Mesenchymal stem cell (in vitro differentiated cells and primary cell): Measurements from ENCODE around the gene PDE3B.

Source experiments
- DNase-seq: peaks from one replicate; pipeline ENCODE4 v3.0.0-alpha.2; 2013
- H2AFZ ChIP-seq: one replicate; pipeline ENCODE4 v1.6.1; 2013; ENCODE audit warnings: low read depth, mild to moderate bottlenecking, control low read depth, inconsistent platforms, low read length, moderate library complexity
- H2AK5ac ChIP-seq: 2 replicates; pipeline ENCODE4 v1.6.1; 2013; ENCODE audit warnings: low read length, moderate library complexity, mild to moderate bottlenecking, inconsistent platforms; ENCODE audit not compliant: severe bottlenecking
- H2BK120ac ChIP-seq: one replicate; pipeline ENCODE4 v1.6.1; 2013; ENCODE audit warnings: low read depth, mild to moderate bottlenecking, inconsistent platforms, low read length, moderate library complexity
- H2BK12ac ChIP-seq, 2 experiments: one replicate each; pipeline ENCODE4 v1.6.1; 2013; ENCODE audit warnings: inconsistent platforms in 2 of 2, low read length in 2 of 2, mild to moderate bottlenecking in 2 of 2, moderate library complexity in 2 of 2, control low read depth in 1 of 2
- H2BK15ac ChIP-seq: one replicate; pipeline ENCODE4 v1.6.1; 2013; ENCODE audit warnings: mild to moderate bottlenecking, low read depth, inconsistent platforms; ENCODE audit not compliant: poor library complexity, severe bottlenecking
- H2BK5ac ChIP-seq: 2 replicates; pipeline ENCODE4 v1.6.1; 2013; ENCODE audit warnings: low read depth, mild to moderate bottlenecking, low read length, control low read depth, inconsistent platforms; ENCODE audit not compliant: poor library complexity, severe bottlenecking
- H3K14ac ChIP-seq, 2 experiments: one replicate each; pipeline ENCODE4 v1.6.1; 2013; ENCODE audit warnings: inconsistent platforms in 2 of 2, low read length in 2 of 2, control low read depth in 1 of 2, mild to moderate bottlenecking in 1 of 2, moderate library complexity in 1 of 2
- H3K18ac ChIP-seq, 2 experiments: one replicate each; pipeline ENCODE4 v1.6.1; 2013; ENCODE audit warnings: inconsistent platforms in 2 of 2, low read length in 2 of 2, control low read depth in 1 of 2, low read depth in 1 of 2, mild to moderate bottlenecking in 1 of 2
- H3K23ac ChIP-seq, 2 experiments: one replicate each; pipeline ENCODE4 v1.6.1; 2013; ENCODE audit warnings: inconsistent platforms in 2 of 2, low read length in 2 of 2, mild to moderate bottlenecking in 2 of 2, moderate library complexity in 2 of 2, control low read depth in 1 of 2
- H3K27ac ChIP-seq: 2 replicates; pipeline ENCODE4 v1.5.1; 2013; ENCODE audit warnings: mild to moderate bottlenecking, moderate library complexity, low read length, control low read depth, inconsistent platforms; ENCODE audit not compliant: poor library complexity, severe bottlenecking
- H3K27me3 ChIP-seq, 2 experiments: 2 replicates each; pipeline versions ENCODE4 v1.6.1 to v1.7.0; 2013; ENCODE audit warnings: low read length in 2 of 2, mild to moderate bottlenecking in 2 of 2, moderate library complexity in 2 of 2, control low read depth in 1 of 2, inconsistent platforms in 1 of 2; ENCODE audit not compliant: control insufficient read depth in 1 of 2, insufficient read depth in 1 of 2
- H3K36me3 ChIP-seq, 2 experiments: 2 replicates each; pipeline versions ENCODE4 v1.6.1 to v1.7.0; 2013; ENCODE audit warnings: low read length in 2 of 2, control low read depth in 1 of 2, inconsistent platforms in 1 of 2, low read depth in 1 of 2, mild to moderate bottlenecking in 1 of 2; ENCODE audit not compliant: insufficient read depth in 2 of 2, control insufficient read depth in 1 of 2
- H3K4ac ChIP-seq, 2 experiments: one replicate each; pipeline ENCODE4 v1.6.1; 2013; ENCODE audit warnings: inconsistent platforms in 2 of 2, low read length in 2 of 2, mild to moderate bottlenecking in 2 of 2, moderate library complexity in 2 of 2, control low read depth in 1 of 2, low read depth in 1 of 2
- H3K4me1 ChIP-seq: 2 replicates; pipeline ENCODE4 v1.6.1; 2013; ENCODE audit warnings: low read depth, low read length, control low read depth; ENCODE audit not compliant: control insufficient read depth, insufficient read depth
- H3K4me2 ChIP-seq: 2 replicates; pipeline ENCODE4 v1.6.1; 2013; ENCODE audit warnings: low read length, mild to moderate bottlenecking, inconsistent platforms; ENCODE audit not compliant: poor library complexity, severe bottlenecking
- H3K4me3 ChIP-seq, 2 experiments: 2 replicates each; pipeline versions ENCODE4 v1.5.1 to v1.7.0; 2013; ENCODE audit warnings: low read length in 2 of 2, mild to moderate bottlenecking in 2 of 2, control low read depth in 1 of 2, low read depth in 1 of 2; ENCODE audit not compliant: insufficient read depth in 1 of 2
- H3K79me1 ChIP-seq: replicated peaks from 2 replicates; pipeline ENCODE4 v1.6.1; 2013; ENCODE audit warnings: mild to moderate bottlenecking, control low read depth, low read length, inconsistent platforms; ENCODE audit not compliant: poor library complexity, severe bottlenecking
- H3K9ac ChIP-seq: 2 replicates; pipeline ENCODE4 v1.7.0; 2013; ENCODE audit warnings: mild to moderate bottlenecking, low read length, moderate library complexity
- H3K9me3 ChIP-seq: 2 replicates; pipeline ENCODE4 v1.7.0; 2013; ENCODE audit warnings: mild to moderate bottlenecking, low read length; ENCODE audit not compliant: control insufficient read depth
- H4K8ac ChIP-seq: one replicate; pipeline ENCODE4 v1.6.1; 2013; ENCODE audit warnings: inconsistent platforms, mild to moderate bottlenecking, low read length, moderate library complexity
- H4K91ac ChIP-seq: one replicate; pipeline ENCODE4 v1.6.1; 2013; ENCODE audit warnings: mild to moderate bottlenecking, low read length, inconsistent platforms
- WGBS: methylation state at CpG from one replicate; pipeline ENCODE4 v1.1.7; 2013; ENCODE audit warnings: mixed read lengths; 5-methylcytosine and 5-hydroxymethylcytosine counted together

Gene PDE3B

DNA sequence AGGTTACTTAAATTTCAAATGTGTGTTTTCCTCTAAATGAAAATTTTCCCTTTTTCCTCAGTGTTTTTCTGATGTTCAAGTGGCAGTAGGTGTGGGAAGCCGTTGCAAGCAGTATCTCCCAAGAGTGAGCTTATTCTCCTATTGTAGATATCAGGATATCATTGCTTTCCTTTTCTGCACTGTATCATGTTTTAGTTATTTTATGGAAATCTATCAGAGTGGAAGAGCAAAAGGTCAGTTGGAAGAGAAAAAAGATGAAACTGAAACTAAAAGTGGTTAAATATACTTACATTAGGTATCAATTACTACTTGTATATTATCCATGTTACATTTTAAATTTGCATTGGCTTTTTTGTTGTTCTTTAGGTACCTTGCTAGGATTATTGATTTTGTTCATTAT, 57.0 kb downstream of the PDE3B start:
- Histone ChIP-seq H3K9ac (peak overlapping the region; percentile 27), H4K8ac (no peak overlapping the region), H4K91ac (no peak overlapping the region), H2BK5ac (no peak overlapping the region), H3K18ac (no peak overlapping the region), H3K4me1 (no peaks in the 10 kb centered on the region), H3K4ac (no peak overlapping the region), H2AFZ (no peak overlapping the region), H2BK12ac (no peak overlapping the region), H3K9me3 (peaks cover 15% of the 10 kb centered on the region), H3K4me2 (no peak overlapping the region), H3K4me3 (peak overlapping the region in 1 of 2 experiments; percentile 43), H3K36me3 (no peaks in the 10 kb centered on the region), H3K14ac (no peak overlapping the region), H3K23ac (no peak overlapping the region), H2BK15ac (no peak overlapping the region), H3K79me1 (no peaks in the 10 kb centered on the region), H2AK5ac (no peak overlapping the region), H3K27ac (no peak overlapping the region), H3K27me3 (no peaks in the 10 kb centered on the region), H2BK120ac (no peak overlapping the region)
- no CpG with 5 or more reads among the region's 1 CpG for WGBS
- DNase-seq: no peak

DNA sequence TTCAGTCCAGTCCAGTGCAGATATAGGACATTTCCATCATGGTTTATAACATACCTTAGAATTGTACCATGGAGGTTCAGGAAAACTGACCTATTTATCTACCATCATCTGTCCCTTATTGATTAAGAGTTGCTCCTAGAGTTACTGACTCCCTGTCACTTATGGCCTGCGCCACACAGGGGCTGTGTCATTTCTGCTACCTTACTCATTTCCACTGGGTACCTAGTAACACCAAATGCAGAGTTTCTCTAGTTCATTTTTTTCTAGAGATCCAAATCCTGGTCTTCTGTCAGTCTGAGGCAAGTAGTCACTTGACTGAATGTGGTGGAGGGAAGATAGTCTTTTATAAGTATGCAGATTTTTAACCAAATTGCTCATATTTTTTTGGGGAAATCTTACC, 59.2 kb downstream of the PDE3B start:
- Histone ChIP-seq H3K27ac (no peak overlapping the region), H3K4me2 (no peak overlapping the region), H3K4me3 (no peak overlapping the region), H3K9ac (no peak overlapping the region), H3K4me1 (no peaks in the 10 kb centered on the region), H3K23ac (no peak overlapping the region), H3K27me3 (no peaks in the 10 kb centered on the region), H3K36me3 (no peaks in the 10 kb centered on the region), H3K14ac (no peak overlapping the region), H3K18ac (no peak overlapping the region), H2AFZ (no peak overlapping the region), H4K8ac (no peak overlapping the region), H2AK5ac (no peak overlapping the region), H3K79me1 (no peaks in the 10 kb centered on the region), H3K4ac (no peak overlapping the region), H3K9me3 (peaks cover 15% of the 10 kb centered on the region), H2BK12ac (no peak overlapping the region), H4K91ac (no peak overlapping the region), H2BK120ac (no peak overlapping the region), H2BK5ac (no peak overlapping the region), H2BK15ac (no peak overlapping the region)
- WGBS: 73% methylated on average over 1 of the region's 1 CpG
- DNase-seq: no peak

DNA sequence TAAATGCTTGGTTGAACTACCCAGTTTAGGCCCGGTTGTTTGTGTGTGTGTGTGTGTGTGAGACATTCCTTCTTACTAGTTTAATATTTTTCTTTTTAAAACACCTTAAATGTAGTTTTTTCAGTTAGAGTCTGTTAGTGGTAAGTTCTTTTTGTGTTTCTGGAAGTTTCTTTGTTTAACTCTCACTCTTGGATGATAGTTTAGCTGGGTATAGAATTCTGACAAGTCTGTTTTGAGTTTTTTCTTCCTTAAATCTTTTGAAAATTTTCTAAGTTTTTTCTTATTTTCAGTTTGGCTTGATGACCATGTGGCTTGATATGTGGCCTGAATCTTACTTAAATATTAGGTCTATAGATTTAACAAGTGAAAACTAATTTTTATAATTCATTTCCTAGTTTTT, 60.1 kb downstream of the PDE3B start:
- Histone ChIP-seq H3K27me3 (no peaks in the 10 kb centered on the region), H2BK12ac (no peak overlapping the region), H3K23ac (no peak overlapping the region), H3K27ac (no peak overlapping the region), H3K4me1 (no peaks in the 10 kb centered on the region), H2BK120ac (no peak overlapping the region), H2AK5ac (no peak overlapping the region), H4K8ac (no peak overlapping the region), H3K79me1 (no peaks in the 10 kb centered on the region), H3K36me3 (no peaks in the 10 kb centered on the region), H3K9ac (no peak overlapping the region), H3K4ac (no peak overlapping the region), H2AFZ (no peak overlapping the region), H3K14ac (no peak overlapping the region), H3K4me2 (no peak overlapping the region), H2BK15ac (no peak overlapping the region), H2BK5ac (no peak overlapping the region), H3K18ac (no peak overlapping the region), H3K4me3 (no peak overlapping the region), H4K91ac (no peak overlapping the region), H3K9me3 (peaks cover 15% of the 10 kb centered on the region)
- no CpG with 5 or more reads among the region's 1 CpG for WGBS
- DNase-seq: no peak

DNA sequence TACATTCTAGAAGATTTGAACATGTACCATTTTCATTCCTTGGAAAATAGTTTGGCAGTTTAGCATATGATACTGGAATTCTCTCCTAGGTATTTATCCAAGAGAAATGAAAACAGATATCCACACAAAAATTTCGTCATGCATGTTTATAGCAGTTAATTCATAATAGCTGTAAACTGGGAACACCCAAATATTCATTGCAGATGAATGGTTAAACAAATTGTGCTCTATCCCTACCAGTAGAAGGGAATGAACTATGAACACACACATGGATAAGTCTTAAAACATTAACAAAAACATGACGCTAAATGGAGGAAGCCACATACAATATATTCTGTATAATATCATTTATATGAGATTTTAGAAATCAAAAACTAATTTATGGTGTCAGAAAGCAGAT, 61.5 kb downstream of the PDE3B start:
- H4K8ac ChIP-seq: no peak overlapping the region
- H3K36me3 ChIP-seq: no peaks in the 10 kb centered on the region
- no peak overlapping the region for H4K91ac ChIP-seq
- no peak overlapping the region for H2BK15ac ChIP-seq
- no peaks in the 10 kb centered on the region for H3K4me1 ChIP-seq
- H2BK120ac ChIP-seq: no peak overlapping the region
- H3K23ac ChIP-seq: no peak overlapping the region
- H2AK5ac ChIP-seq: no peak overlapping the region
- no peak overlapping the region for H2BK12ac ChIP-seq
- H2AFZ ChIP-seq: no peak overlapping the region
- H3K18ac ChIP-seq: no peak overlapping the region
- DNase-seq: no peak
- no peaks in the 10 kb centered on the region for H3K27me3 ChIP-seq
- no peak overlapping the region for H3K9ac ChIP-seq
- H3K79me1 ChIP-seq: no peaks in the 10 kb centered on the region
- H3K4me3 ChIP-seq: no peak overlapping the region
- no peak overlapping the region for H3K14ac ChIP-seq
- H3K4me2 ChIP-seq: no peak overlapping the region
- no peak overlapping the region for H3K27ac ChIP-seq
- peaks cover 15% of the 10 kb centered on the region for H3K9me3 ChIP-seq
- WGBS: no CpG with 5 or more reads among the region's 2 CpGs
- H2BK5ac ChIP-seq: no peak overlapping the region
- H3K4ac ChIP-seq: no peak overlapping the region
